ENCODE measurements around the gene ZNF462.

DNA sequence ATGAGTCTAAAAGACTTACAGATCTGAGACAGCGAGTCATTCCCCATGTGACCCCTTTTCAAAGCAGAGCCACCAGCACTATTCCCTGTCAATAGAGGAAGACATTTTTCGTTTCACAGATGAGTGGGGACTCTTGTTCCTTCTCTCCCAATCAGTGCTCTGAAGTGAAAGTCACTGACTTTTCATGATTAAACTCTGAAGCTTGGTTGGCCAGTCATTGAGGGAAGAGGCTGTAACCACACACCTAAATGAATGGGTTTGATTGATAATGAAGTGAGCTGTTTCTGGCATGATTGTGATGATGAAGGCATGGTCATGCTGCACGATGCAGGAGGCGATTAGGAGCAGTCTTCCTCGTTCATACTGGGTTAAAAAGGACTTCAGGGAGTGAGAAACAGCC is 171.9 kb downstream of the ZNF462 start:
- TF ChIP-seq POLR2A (IDR thresholded peaks at IDR 0.05) (no peak), CTCF (IDR thresholded peaks at IDR 0.05) (no peak)
